CD4-positive, alpha-beta memory T cell (primary cell): ENCODE measurements around the gene SMG7. TPM values are rescaled to one million over a fixed set of nuclear protein-coding genes. Genes with fewer than 3 reads are reported as not detected.

Experiments used
- CTCF ChIA-PET: fragments of 350-600 bp; sonication (Branson Sonifier 250); formaldehyde crosslinking; loops from one replicate; lab custom pipeline; 2021; ENCODE audit warnings: inconsistent platforms; ENCODE audit not compliant: partially characterized antibody; lab: Charles Lee
- POLR2A ChIA-PET: fragments of 350-600 bp; sonication (Branson Sonifier 250); formaldehyde crosslinking; loops from one replicate; lab custom pipeline; 2021; ENCODE audit not compliant: partially characterized antibody; lab: Charles Lee
- DNase-seq, 5 donors: peaks; one replicate each; pipeline versions ENCODE4 v3.0.0 to v3.0.0-alpha.2; 2020 to 2022; ENCODE audit warnings: mixed read lengths in 1 of 5
- H3K27ac ChIP-seq: one replicate; pipeline ENCODE4 v1.7.0; 2013; ENCODE audit warnings: low read depth, low read length
- H3K27me3 ChIP-seq: 2 replicates; pipeline ENCODE4 v1.7.0; 2013; ENCODE audit warnings: mild to moderate bottlenecking, low read length, moderate library complexity; ENCODE audit not compliant: insufficient read depth
- H3K36me3 ChIP-seq: 2 replicates; pipeline ENCODE4 v1.7.0; 2013; ENCODE audit warnings: mild to moderate bottlenecking, low read length, moderate library complexity; ENCODE audit not compliant: insufficient read depth
- H3K4me1 ChIP-seq: 2 replicates; pipeline ENCODE4 v1.7.0; 2013; ENCODE audit warnings: mild to moderate bottlenecking, low read length, moderate library complexity; ENCODE audit not compliant: insufficient read depth
- H3K4me3 ChIP-seq, 2 donors: one replicate each; pipeline ENCODE4 v1.7.0; 2013; ENCODE audit warnings: low read length in 2 of 2, mild to moderate bottlenecking in 1 of 2
- H3K9me3 ChIP-seq, 2 donors: one replicate each; pipeline ENCODE4 v1.7.0; 2013; ENCODE audit warnings: low read length in 2 of 2, control low read depth in 1 of 2; ENCODE audit not compliant: control insufficient read depth in 1 of 2
- H3K27ac Mint-ChIP-seq, 7 donors: one replicate each; pipeline ENCODE4 v1.8.0; 2020 to 2021; ENCODE audit warnings: mixed read lengths in 7 of 7, mild to moderate bottlenecking in 6 of 7, inconsistent platforms in 3 of 7, moderate library complexity in 3 of 7
- H3K27me3 Mint-ChIP-seq, 2 donors: one replicate each; pipeline ENCODE4 v1.8.0; 2020 to 2021; ENCODE audit warnings: mixed read lengths in 2 of 2
- H3K36me3 Mint-ChIP-seq, 2 donors: one replicate each; pipeline ENCODE4 v1.8.0; 2020 to 2021; ENCODE audit warnings: mixed read lengths in 2 of 2, inconsistent platforms in 1 of 2, mild to moderate bottlenecking in 1 of 2
- H3K4me1 Mint-ChIP-seq, 4 donors: one replicate each; pipeline ENCODE4 v1.8.0; 2020 to 2021; ENCODE audit warnings: mixed read lengths in 4 of 4, mild to moderate bottlenecking in 1 of 4
- H3K4me3 Mint-ChIP-seq, 8 donors: one replicate each; pipeline ENCODE4 v1.8.0; 2020 to 2021; ENCODE audit warnings: mixed read lengths in 8 of 8, mild to moderate bottlenecking in 7 of 8, moderate library complexity in 6 of 8, inconsistent platforms in 3 of 8
- H3K9me3 Mint-ChIP-seq, 8 donors: one replicate each; pipeline ENCODE4 v1.8.0; 2020 to 2021; ENCODE audit warnings: mixed read lengths in 8 of 8, mild to moderate bottlenecking in 5 of 8, inconsistent platforms in 3 of 8, moderate library complexity in 1 of 8
- intact Hi-C: fragments of 100-400 bp; cut with micrococcal nuclease; formaldehyde crosslinking; loops from one replicate; pipeline ENCODE4 v1.15.1; 2023
- polyA plus RNA-seq, 2 donors: library from polyadenylated mRNA; unstranded; fragments of 300-500 nt; fragmentation: Illumina TruSeq; gene quantifications; one replicate each; pipeline ENCODE4 v1.2.3, GENCODE V29; 2021
- total RNA-seq, 2 experiments: library from RNA; stranded (reverse); gene quantifications; one replicate each; pipeline ENCODE4 v1.2.3, GENCODE V29; 2021

The SMG7 gene
- total and polyA plus RNA-seq, 4 experiments from 2014 or later: 15.0 to 66.5 (median 52.0) TPM

DNA sequence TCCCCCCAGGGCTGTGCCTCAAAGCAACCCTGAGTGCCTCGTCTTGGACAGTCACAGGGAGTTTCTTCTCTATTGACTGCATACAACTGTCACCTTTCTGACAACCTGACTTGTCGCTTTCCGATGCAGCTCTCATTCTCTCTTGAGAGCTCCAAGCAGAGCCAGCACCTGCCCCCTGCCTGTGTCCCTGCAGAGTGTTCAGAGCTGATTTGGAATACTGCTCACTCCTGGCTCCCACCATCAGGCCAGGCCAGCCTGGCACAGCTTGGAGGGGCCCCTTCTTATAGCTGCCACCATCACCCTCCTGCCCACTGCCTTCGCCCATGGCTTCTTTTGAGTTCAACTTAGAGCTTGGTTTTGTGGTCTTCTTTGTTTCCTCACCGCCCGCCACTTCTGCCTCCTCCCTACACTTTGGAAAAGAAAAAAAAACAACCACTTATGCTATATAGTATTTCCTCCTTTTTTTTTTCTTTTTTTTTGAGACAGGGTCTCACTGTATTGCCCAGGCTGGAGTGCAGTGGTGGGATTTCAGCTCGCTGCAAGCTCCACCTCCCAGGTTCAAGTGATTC is 105.7 kb downstream of the SMG7 start:
- no peaks in the 10 kb centered on the region for H3K36me3 ChIP-seq
- no peak overlapping the region for H3K27ac ChIP-seq
- no peaks in the 10 kb centered on the region for H3K27me3 Mint-ChIP-seq
- peaks cover 7% of the 10 kb centered on the region for H3K4me1 ChIP-seq
- H3K27ac Mint-ChIP-seq: no peak overlapping the region
- no peak for DNase-seq
- H3K9me3 ChIP-seq: no peaks in the 10 kb centered on the region
- peaks cover 0 to 3% (median 0%) of the 10 kb centered on the region in 8 donors for H3K9me3 Mint-ChIP-seq
- no peaks in the 10 kb centered on the region for H3K27me3 ChIP-seq
- no peak overlapping the region for H3K4me3 Mint-ChIP-seq
- ChIA-PET POLR2A (no interaction called here), CTCF (interaction anchor here (1.3 kb wide), 1 partner anchor 77 kb away, joined by 3 read pairs; no protein-coding TSS in a partner anchor)
- peaks cover 0 to 7% (median 5%) of the 10 kb centered on the region in 4 donors for H3K4me1 Mint-ChIP-seq
- H3K4me3 ChIP-seq: no peak overlapping the region
- intact Hi-C loops: no loop called here
- no peaks in the 10 kb centered on the region for H3K36me3 Mint-ChIP-seq

DNA sequence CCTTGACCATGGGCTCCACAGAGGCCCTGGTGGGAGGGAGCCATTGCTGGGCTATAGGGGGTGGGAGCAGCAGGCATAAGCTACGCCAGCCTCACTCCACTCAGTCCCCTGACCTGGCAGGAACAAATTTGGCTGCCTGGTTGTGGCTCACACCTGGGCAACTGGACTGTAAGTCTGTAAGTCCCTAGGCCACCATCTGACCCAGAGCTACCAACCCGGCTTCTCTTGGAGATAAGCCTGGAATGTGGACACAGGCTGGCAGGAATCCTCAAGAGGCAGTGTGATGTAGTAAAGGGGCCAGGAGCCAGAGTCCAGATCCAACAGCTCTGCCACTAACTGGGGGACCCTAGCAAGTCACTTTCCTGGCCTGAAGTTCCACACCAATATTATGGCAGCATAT is 106.6 kb downstream of the SMG7 start:
- Mint-ChIP-seq H3K27me3 (no peaks in the 10 kb centered on the region), H3K36me3 (no peaks in the 10 kb centered on the region), H3K4me1 (peaks cover 0 to 7% (median 5%) of the 10 kb centered on the region in 4 donors), H3K9me3 (peaks cover 0 to 3% (median 0%) of the 10 kb centered on the region in 8 donors), H3K4me3 (no peak overlapping the region), H3K27ac (no peak overlapping the region)
- H3K4me3 ChIP-seq: no peak overlapping the region
- ChIA-PET POLR2A (interaction anchor here (2.2 kb wide), 1 partner anchor 10 kb away, joined by 8 read pairs; the partner anchor contains the start of gene NCF2), CTCF (interaction anchor here (1.3 kb wide), 1 partner anchor 77 kb away, joined by 3 read pairs; no protein-coding TSS in a partner anchor)
- no peaks in the 10 kb centered on the region for H3K9me3 ChIP-seq
- H3K36me3 ChIP-seq: no peaks in the 10 kb centered on the region
- no peak overlapping the region for H3K27ac ChIP-seq
- H3K4me1 ChIP-seq: peaks cover 7% of the 10 kb centered on the region
- DNase-seq: no peak
- no peaks in the 10 kb centered on the region for H3K27me3 ChIP-seq
- intact Hi-C loops: no loop called here

DNA sequence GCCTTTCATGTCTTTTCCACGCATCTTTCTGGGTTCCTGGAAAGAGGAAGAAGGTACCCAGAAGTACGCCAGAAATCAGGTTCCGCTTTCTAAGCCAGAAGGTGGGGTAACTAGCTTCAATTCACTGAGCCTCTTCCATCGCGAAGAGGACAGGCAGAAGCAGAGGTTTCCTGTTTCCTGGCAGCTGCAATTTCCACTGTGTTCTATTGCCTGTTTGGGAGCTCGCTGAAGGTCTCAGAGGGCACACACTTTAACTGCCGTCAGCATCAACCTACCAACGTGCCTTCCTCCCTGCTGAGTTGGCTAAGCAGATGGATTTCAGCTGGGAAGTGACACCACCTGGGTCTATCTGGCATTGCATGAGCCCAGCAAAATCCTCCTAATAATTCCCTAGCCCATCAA is 108.0 kb downstream of the SMG7 start:
- H3K4me1 ChIP-seq: peaks cover 7% of the 10 kb centered on the region
- Mint-ChIP-seq H3K36me3 (no peaks in the 10 kb centered on the region), H3K27ac (peak overlapping the region in 2 of 7 donors; percentile 57 to 86), H3K27me3 (no peaks in the 10 kb centered on the region), H3K4me1 (peaks cover 0 to 11% (median 5%) of the 10 kb centered on the region in 4 donors), H3K9me3 (peaks cover 0 to 3% (median 0%) of the 10 kb centered on the region in 8 donors), H3K4me3 (peak overlapping the region in 5 of 8 donors; percentile 30 to 72 (median 62))
- H3K36me3 ChIP-seq: no peaks in the 10 kb centered on the region
- H3K27ac ChIP-seq: no peak overlapping the region
- CTCF ChIA-PET: interaction anchor here (0.5 to 1.5 kb wide), 5 partner anchors 14 to 639 kb away, joined by 3 to 4 read pairs (median 3); no protein-coding TSS in a partner anchor
- intact Hi-C loops: no loop called here
- POLR2A ChIA-PET: interaction anchor here (0.6 to 2.2 kb wide), 2 partner anchors 9 to 13 kb away, joined by 3 to 8 read pairs; partner anchors contain the start of gene NCF2
- H3K9me3 ChIP-seq: no peaks in the 10 kb centered on the region
- DNase-seq: peak in 1 of 5 donors; percentile 19
- H3K27me3 ChIP-seq: no peaks in the 10 kb centered on the region
- no peak overlapping the region for H3K4me3 ChIP-seq

DNA sequence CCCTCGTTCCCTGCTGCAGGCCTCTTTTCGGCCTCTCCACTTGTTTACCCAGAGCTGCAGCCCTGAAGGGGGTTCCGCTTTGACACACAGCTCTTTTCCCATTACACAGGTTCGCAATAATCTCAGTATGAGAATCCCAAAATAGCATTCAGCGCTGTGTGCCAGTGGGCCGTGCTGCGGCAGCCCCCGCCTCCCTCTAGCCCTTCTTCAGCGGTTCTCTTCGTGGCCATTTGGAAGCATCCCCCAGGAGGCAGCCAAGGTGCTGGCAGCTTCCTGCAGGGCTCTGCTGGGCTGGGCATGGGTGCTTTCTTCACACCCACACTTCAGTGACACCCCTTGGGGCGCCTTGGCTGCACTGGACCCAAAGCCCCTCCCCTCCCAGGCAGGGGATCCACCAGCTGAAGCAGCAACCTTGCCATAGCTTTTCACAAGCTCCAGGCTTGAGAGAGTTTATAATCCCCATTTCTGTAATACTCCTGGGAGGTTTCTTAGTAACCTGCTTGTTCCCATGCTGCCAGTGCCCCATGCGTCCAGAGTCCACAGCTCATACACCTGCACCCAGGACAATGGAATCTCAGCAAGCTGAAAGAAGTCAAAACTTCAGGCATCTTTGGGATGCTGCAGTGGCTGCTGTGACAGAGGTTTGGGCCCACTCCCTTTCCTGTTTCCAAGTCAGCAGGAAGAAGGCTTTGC is 109.9 kb downstream of the SMG7 start:
- CTCF ChIA-PET: interaction anchor here (0.7 kb wide), 1 partner anchor 111 kb away, joined by 3 read pairs; no protein-coding TSS in a partner anchor
- H3K27ac Mint-ChIP-seq: no peak overlapping the region

DNA sequence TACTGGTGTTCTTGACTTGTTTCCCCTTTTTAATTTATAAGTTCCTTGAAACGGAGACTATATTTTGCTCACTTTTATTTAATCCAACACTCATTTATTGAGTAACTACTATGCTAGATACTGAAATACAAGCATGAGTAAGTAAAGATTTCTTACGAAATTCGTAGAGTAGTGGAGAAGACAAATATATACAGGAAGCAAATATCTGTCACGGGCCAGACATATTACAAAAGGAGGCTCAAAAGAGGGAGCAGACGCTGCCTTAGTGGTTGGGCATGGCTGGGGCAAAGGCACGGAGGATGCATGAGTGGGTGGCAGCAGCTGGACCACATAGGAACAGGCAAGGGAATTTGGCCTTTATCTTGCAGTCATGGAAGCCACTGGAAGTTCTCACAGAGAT is 111.2 kb downstream of the SMG7 start:
- no peak overlapping the region for H3K4me3 Mint-ChIP-seq
- H3K4me1 Mint-ChIP-seq: peaks cover 4 to 11% (median 8%) of the 10 kb centered on the region in 4 donors
- H3K27ac Mint-ChIP-seq: no peak overlapping the region

More for the DNA sequence above, 109.9 kb downstream of the SMG7 start:
- H3K4me1 ChIP-seq: peaks cover 7% of the 10 kb centered on the region
- Mint-ChIP-seq H3K36me3 (no peaks in the 10 kb centered on the region), H3K27me3 (no peaks in the 10 kb centered on the region), H3K4me3 (no peak overlapping the region), H3K4me1 (peaks cover 0 to 11% (median 5%) of the 10 kb centered on the region in 4 donors), H3K9me3 (peaks cover 0 to 3% (median 0%) of the 10 kb centered on the region in 8 donors)
- DNase-seq: no peak
- no peaks in the 10 kb centered on the region for H3K9me3 ChIP-seq
- POLR2A ChIA-PET: no interaction called here
- H3K36me3 ChIP-seq: no peaks in the 10 kb centered on the region
- no peak overlapping the region for H3K27ac ChIP-seq
- intact Hi-C loops: no loop called here
- no peaks in the 10 kb centered on the region for H3K27me3 ChIP-seq
- no peak overlapping the region for H3K4me3 ChIP-seq

DNA sequence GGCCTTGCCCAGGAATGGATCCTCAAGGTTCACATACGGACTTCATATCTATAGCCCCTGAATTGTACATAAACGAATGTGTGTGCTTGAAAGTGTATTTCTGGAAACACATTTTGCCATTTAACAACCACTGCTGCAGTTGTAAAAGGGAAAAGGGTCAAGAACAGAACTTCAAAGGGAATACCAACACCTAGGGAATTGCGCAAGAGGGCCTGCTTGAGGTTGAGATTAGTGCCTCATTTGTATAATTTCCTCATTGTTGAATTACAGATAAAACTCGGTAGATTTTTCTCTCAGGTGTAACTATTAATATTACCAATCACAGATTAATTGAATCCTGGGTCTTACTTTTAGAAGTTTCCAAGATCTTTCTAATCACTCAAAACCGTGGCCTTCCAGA is 111.8 kb downstream of the SMG7 start:
- Mint-ChIP-seq H3K27me3 (no peaks in the 10 kb centered on the region), H3K4me1 (peaks cover 11 to 17% (median 15%) of the 10 kb centered on the region in 4 donors), H3K4me3 (no peak overlapping the region), H3K36me3 (no peaks in the 10 kb centered on the region), H3K9me3 (peaks cover 0 to 3% (median 0%) of the 10 kb centered on the region in 8 donors), H3K27ac (no peak overlapping the region)
- H3K36me3 ChIP-seq: no peaks in the 10 kb centered on the region
- ChIA-PET CTCF (no interaction called here), POLR2A (no interaction called here)
- no peak for DNase-seq
- H3K9me3 ChIP-seq: no peaks in the 10 kb centered on the region
- no peaks in the 10 kb centered on the region for H3K27me3 ChIP-seq
- no peak overlapping the region for H3K4me3 ChIP-seq
- no peak overlapping the region for H3K27ac ChIP-seq
- peaks cover 14% of the 10 kb centered on the region for H3K4me1 ChIP-seq
- intact Hi-C loops: no loop called here

More for the DNA sequence above, 111.2 kb downstream of the SMG7 start:
- intact Hi-C loops: no loop called here
- Histone ChIP-seq H3K9me3 (no peaks in the 10 kb centered on the region), H3K36me3 (no peaks in the 10 kb centered on the region), H3K27me3 (no peaks in the 10 kb centered on the region), H3K4me3 (no peak overlapping the region), H3K27ac (no peak overlapping the region), H3K4me1 (peaks cover 7% of the 10 kb centered on the region)
- Mint-ChIP-seq H3K36me3 (no peaks in the 10 kb centered on the region), H3K9me3 (peaks cover 0 to 3% (median 0%) of the 10 kb centered on the region in 8 donors), H3K27me3 (no peaks in the 10 kb centered on the region)
- POLR2A ChIA-PET: no interaction called here
- DNase-seq: no peak
- CTCF ChIA-PET: no interaction called here

DNA sequence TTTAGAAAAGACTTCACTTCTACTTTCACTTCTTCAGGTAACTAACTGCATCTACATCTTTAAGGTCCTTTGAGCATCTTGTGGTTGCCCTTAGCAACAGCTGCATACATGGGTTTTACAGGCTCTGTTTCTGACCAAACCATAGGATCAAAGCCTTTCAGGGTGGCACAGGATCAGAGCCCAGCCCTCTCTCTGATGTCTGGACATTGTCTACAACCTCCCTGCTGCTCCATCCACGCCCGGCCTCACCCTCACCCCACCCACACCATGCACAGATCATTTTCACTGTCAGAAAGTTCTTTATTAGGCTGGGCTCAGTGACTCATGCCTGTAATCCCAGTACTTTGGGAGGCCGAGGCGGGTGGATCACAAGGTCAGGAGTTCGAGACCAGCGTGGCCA is 112.7 kb downstream of the SMG7 start:
- POLR2A ChIA-PET: no interaction called here
- Mint-ChIP-seq H3K9me3 (peaks cover 0 to 7% (median 0%) of the 10 kb centered on the region in 8 donors), H3K36me3 (no peaks in the 10 kb centered on the region), H3K27ac (no peak overlapping the region), H3K27me3 (no peaks in the 10 kb centered on the region), H3K4me1 (peaks cover 17 to 23% (median 21%) of the 10 kb centered on the region in 4 donors), H3K4me3 (no peak overlapping the region)
- DNase-seq: no peak
- no peak overlapping the region for H3K4me3 ChIP-seq
- H3K27me3 ChIP-seq: no peaks in the 10 kb centered on the region
- H3K27ac ChIP-seq: no peak overlapping the region
- intact Hi-C loops: no loop called here
- H3K36me3 ChIP-seq: no peaks in the 10 kb centered on the region
- peaks cover 19% of the 10 kb centered on the region for H3K4me1 ChIP-seq
- H3K9me3 ChIP-seq: no peaks in the 10 kb centered on the region
- CTCF ChIA-PET: no interaction called here
